IMR-90 (cell line): ENCODE measurements around the gene ZNF195. TPM values are rescaled to one million over a fixed set of nuclear protein-coding genes. Genes with fewer than 3 reads are reported as not detected.

Experiments
- ATAC-seq: fragments of 200-7000 bp; cut with Tn5 transposase; 2 replicates; pipeline ENCODE4 v1.9.1; 2020; ENCODE audit warnings: low read depth, mild to moderate bottlenecking, moderate library complexity
- BruUV-seq: library from RNA; stranded (reverse); fragments of 400-500 nt; replicated peaks from 2 replicates; lab custom pipeline; 2021; lab: Mats Ljungman, UMichigan
- CTCF ChIA-PET: fragments of 300-600 bp; formaldehyde crosslinking; extraction: SDS; loops from one replicate; lab custom pipeline; 2021; ENCODE audit warnings: antibody characterized with exemption; lab: Yijun Ruan, JAX
- POLR2A ChIA-PET: fragments of 300-600 bp; sonication (Branson Sonifier 250); formaldehyde crosslinking; loops from one replicate; lab custom pipeline; 2022; ENCODE audit warnings: antibody characterized with exemption; ENCODE audit not compliant: unreplicated experiment; lab: Charles Lee
- DNase-seq: peaks from one replicate; pipeline ENCODE4 v3.0.0; 2013
- H2AFZ ChIP-seq: replicated peaks from 2 replicates; pipeline ENCODE3; 2013; ENCODE audit warnings: low read length, mild to moderate bottlenecking; ENCODE audit not compliant: poor library complexity
- H2AK5ac ChIP-seq: 2 replicates; pipeline ENCODE4 v1.6.1; 2013; ENCODE audit warnings: low read depth, low read length, inconsistent platforms
- H2AK9ac ChIP-seq: replicated peaks from 2 replicates; pipeline ENCODE3; 2013; ENCODE audit warnings: mild to moderate bottlenecking, low read depth, low read length, moderate library complexity; ENCODE audit not compliant: poor library complexity
- H2BK120ac ChIP-seq: 2 replicates; pipeline ENCODE4 v1.6.1; 2013; ENCODE audit warnings: low read depth, low read length, inconsistent platforms
- H2BK15ac ChIP-seq: 3 replicates; pipeline ENCODE4 v1.6.1; 2013; ENCODE audit warnings: low read depth, low read length, inconsistent platforms
- H2BK20ac ChIP-seq: 2 replicates; pipeline ENCODE4 v1.6.1; 2013; ENCODE audit warnings: low read depth, mild to moderate bottlenecking, inconsistent platforms, low read length, moderate library complexity
- H2BK5ac ChIP-seq: 2 replicates; pipeline ENCODE4 v1.6.1; 2013; ENCODE audit warnings: mild to moderate bottlenecking, low read depth, low read length, inconsistent platforms; ENCODE audit not compliant: poor library complexity, severe bottlenecking
- H3K14ac ChIP-seq: replicated peaks from 2 replicates; pipeline ENCODE4 v1.6.1; 2013; ENCODE audit warnings: low read depth, low read length, inconsistent platforms
- H3K18ac ChIP-seq: 2 replicates; pipeline ENCODE4 v1.6.1; 2013; ENCODE audit warnings: low read depth, low read length, control low read depth
- H3K23ac ChIP-seq: 2 replicates; pipeline ENCODE4 v1.6.1; 2013; ENCODE audit warnings: low read depth, low read length, inconsistent platforms
- H3K27ac ChIP-seq: 2 replicates; pipeline ENCODE4 v1.5.1; 2013; ENCODE audit warnings: mild to moderate bottlenecking, control low read depth, low read length; ENCODE audit not compliant: insufficient read depth
- H3K27me3 ChIP-seq: 2 replicates; pipeline ENCODE4 v1.6.1; 2013; ENCODE audit warnings: low read length; ENCODE audit not compliant: control insufficient read depth, insufficient read depth
- H3K36me3 ChIP-seq: 2 replicates; pipeline ENCODE4 v1.6.1; 2013; ENCODE audit warnings: low read length, mixed read lengths; ENCODE audit not compliant: control insufficient read depth, insufficient read depth
- H3K4ac ChIP-seq: 2 replicates; pipeline ENCODE4 v1.6.1; 2013; ENCODE audit warnings: low read depth, low read length, inconsistent platforms
- H3K4me1 ChIP-seq: 2 replicates; pipeline ENCODE4 v1.6.1; 2013; ENCODE audit warnings: low read length, mixed read lengths; ENCODE audit not compliant: control insufficient read depth, insufficient read depth
- H3K4me2 ChIP-seq: 2 replicates; pipeline ENCODE4 v1.6.1; 2013; ENCODE audit warnings: low read depth, mild to moderate bottlenecking, control low read depth, low read length, moderate library complexity
- H3K4me3 ChIP-seq: 2 replicates; pipeline ENCODE4 v1.5.1; 2013; ENCODE audit warnings: low read depth, mild to moderate bottlenecking, control low read depth, low read length, moderate library complexity; ENCODE audit not compliant: insufficient read depth
- H3K56ac ChIP-seq: 2 replicates; pipeline ENCODE4 v1.6.1; 2013; ENCODE audit warnings: low read length, inconsistent platforms; ENCODE audit not compliant: insufficient read depth; ENCODE audit errors: extremely low read depth
- H3K79me1 ChIP-seq, 2 experiments: 2 replicates each; pipeline ENCODE4 v1.6.1; 2013; ENCODE audit warnings: low read length in 2 of 2, inconsistent platforms in 1 of 2, low read depth in 1 of 2
- H3K9ac ChIP-seq: 2 replicates; pipeline ENCODE4 v1.6.1; 2013; ENCODE audit warnings: low read depth, low read length, control low read depth
- H3K9me1 ChIP-seq: 2 replicates; pipeline ENCODE4 v1.6.1; 2013; ENCODE audit warnings: low read length, inconsistent platforms; ENCODE audit not compliant: insufficient read depth
- H3K9me3 ChIP-seq: 2 replicates; pipeline ENCODE4 v1.6.1; 2013; ENCODE audit warnings: low read length; ENCODE audit not compliant: control insufficient read depth, insufficient read depth
- H4K20me1 ChIP-seq: 2 replicates; pipeline ENCODE4 v1.6.1; 2013; ENCODE audit warnings: low read length, inconsistent platforms; ENCODE audit not compliant: insufficient read depth
- H4K5ac ChIP-seq: 2 replicates; pipeline ENCODE4 v1.6.1; 2013; ENCODE audit warnings: mild to moderate bottlenecking, low read depth, low read length, control low read depth
- H4K8ac ChIP-seq, 2 experiments: 2 replicates each; pipeline ENCODE4 v1.6.1; 2013; ENCODE audit warnings: low read depth in 2 of 2, low read length in 2 of 2, control low read depth in 1 of 2, inconsistent platforms in 1 of 2
- H4K91ac ChIP-seq: 2 replicates; pipeline ENCODE4 v1.6.1; 2013; ENCODE audit warnings: low read depth, low read length, inconsistent platforms; ENCODE audit not compliant: insufficient read depth
- BHLHE40 ChIP-seq: fragments of 150-350 bp; IDR thresholded peaks from 2 replicates; pipeline ENCODE4 v1.6.1; 2016; ENCODE audit warnings: mild to moderate bottlenecking, low read depth, low read length
- CHD1 ChIP-seq: IDR thresholded peaks from 2 replicates; pipeline ENCODE4 v1.6.1; 2012; ENCODE audit warnings: low read depth, low read length, improper control_type of control experiment
- FOS ChIP-seq: fragments of 150-350 bp; IDR thresholded peaks from 2 replicates; pipeline ENCODE4 v1.6.1; 2016; ENCODE audit warnings: low read depth, low read length
- MXI1 ChIP-seq: IDR thresholded peaks from 2 replicates; pipeline ENCODE4 v1.6.1; 2012; ENCODE audit warnings: low read depth, mild to moderate bottlenecking, low read length, moderate library complexity, borderline replicate concordance
- POLR2A ChIP-seq: IDR thresholded peaks from 2 replicates; pipeline ENCODE4 v1.6.1; 2012; ENCODE audit warnings: mild to moderate bottlenecking, low read depth, low read length
- SMC3 ChIP-seq: fragments of 150-350 bp; IDR thresholded peaks from 2 replicates; pipeline ENCODE4 v1.6.1; 2016; ENCODE audit warnings: low read depth, mild to moderate bottlenecking, antibody characterized with exemption, low read length, moderate library complexity
- USF2 ChIP-seq: fragments of 150-350 bp; IDR thresholded peaks from 2 replicates; pipeline ENCODE4 v1.6.1; 2017; ENCODE audit warnings: mild to moderate bottlenecking, antibody characterized with exemption, low read length, low read depth
- WGBS, 2 experiments: methylation state at CpG; one replicate each; pipeline versions ENCODE4 v1.1.5 to v1.1.7; 2013; ENCODE audit warnings: missing lambda C conversion rate in 2 of 2; ENCODE audit not compliant: insufficient read length in 1 of 2; ENCODE audit errors: extremely low coverage in 2 of 2; 5-methylcytosine and 5-hydroxymethylcytosine counted together
- dilution Hi-C: fragments of 300-500 bp; cut with HindIII; formaldehyde crosslinking; loops from one replicate; pipeline ENCODE4 v1.14.3; 2018; ENCODE audit warnings: low sequenced_read_pairs; ENCODE audit not compliant: unreplicated experiment
- in situ Hi-C: fragments of 300-500 bp; cut with MboI; formaldehyde crosslinking; loops from 3 replicates; pipeline ENCODE4 v1.14.3; 2019; ENCODE audit warnings: low sequenced_read_pairs, inconsistent platforms, mixed read lengths
- intact Hi-C: fragments of 100-400 bp; cut with micrococcal nuclease; formaldehyde crosslinking; loops from 2 replicates; pipeline ENCODE4 v1.10.0; 2022
- polyA plus RNA-seq, 3 experiments: library from polyadenylated mRNA; depleted of rRNA; stranded (reverse); fragments of >200 nt; gene quantifications; 2 replicates each; pipeline ENCODE4 v1.2.3, GENCODE V29; 2012; ENCODE audit warnings: low replicate concordance in 1 of 3
- total RNA-seq: library from RNA; depleted of rRNA; stranded (reverse); fragments of >200 nt; gene quantifications from 2 replicates; pipeline ENCODE4 v1.2.3, GENCODE V29; 2012

Gene ZNF195
- total and polyA plus RNA-seq, 2 of the 4 experiments (the other 2 are of a cell fraction): 10.2 to 24.4 TPM

- DNase-seq (no peak), ATAC-seq (no peak)
- Histone ChIP-seq H2AK9ac (no peak overlapping the region), H3K23ac (no peak overlapping the region), H2BK120ac (no peak overlapping the region), H3K27ac (no peak overlapping the region), H4K91ac (no peak overlapping the region), H3K14ac (no peak overlapping the region), H2BK5ac (no peak overlapping the region), H3K79me1 (no peaks in the 10 kb centered on the region), H2BK15ac (no peak overlapping the region), H3K27me3 (no peaks in the 10 kb centered on the region), H2AK5ac (no peak overlapping the region), H3K4ac (no peak overlapping the region), H4K5ac (no peak overlapping the region), H3K4me3 (no peak overlapping the region), H3K9me3 (peaks cover 54% of the 10 kb centered on the region), H4K8ac (no peak overlapping the region), H2AFZ (no peak overlapping the region), H3K18ac (no peak overlapping the region), H3K36me3 (peaks cover 6% of the 10 kb centered on the region), H3K9ac (no peak overlapping the region), H3K9me1 (no peaks in the 10 kb centered on the region), H4K20me1 (no peaks in the 10 kb centered on the region), H3K56ac (no peak overlapping the region), H3K4me2 (no peak overlapping the region), H3K4me1 (no peaks in the 10 kb centered on the region), H2BK20ac (no peak overlapping the region)
- dilution Hi-C loops (no loop called here), in situ Hi-C loops (no loop called here), intact Hi-C loops (no loop called here)
- ChIA-PET POLR2A (no interaction called here), CTCF (no interaction called here)
- 100% methylated on average over 2 of the region's 5 CpGs for WGBS, 2 experiments
- no peak for TF ChIP-seq MXI1
- TF ChIP-seq POLR2A: no peak
- TF ChIP-seq SMC3: no peak
- no peak for TF ChIP-seq CHD1
- no peak for TF ChIP-seq USF2
- no peak for TF ChIP-seq FOS
- TF ChIP-seq BHLHE40: no peak
- BruUV-seq: no TSS peak
Observed at GRCh38 chr11:3353066-3353465, 25.9 kb downstream of the ZNF195 start.
